Hindlimb muscle (tissue), 1 donor: ENCODE measurements around the gene NXPE2. TPM values are rescaled to one million over a fixed set of nuclear protein-coding genes. Genes with fewer than 3 reads are reported as not detected.
"Not testable (repeated sequence)": the region's sequence is repeated elsewhere in the genome, so short reads cannot be mapped to it uniquely, and the experiment has no call there.

Experiments used
- DNase-seq: peaks from one replicate; pipeline ENCODE4 v3.0.0-alpha.2; 2013
- polyA plus RNA-seq: library from polyadenylated mRNA; unstranded; fragments of 120-200 nt; gene quantifications from one replicate; pipeline ENCODE4 v1.2.1, GENCODE V29; 2013; ENCODE audit not compliant: insufficient read length

The NXPE2 gene
- 0.10 TPM for polyA plus RNA-seq

GRCh38 chr11:114678125-114679036 lies at the start of gene NXPE2:
Gene NXPE2, plus strand, starts transcription at chr11:114678527. Its CDS starts 49 bp downstream, at chr11:114678576.
- no peak for DNase-seq

- DNase-seq, result not testable (repeated sequence)
Measured at GRCh38 chr11:114631445-114631965, 46.8 kb upstream of the NXPE2 start.

GRCh38 chr11:114639440-114639839 lies 38.9 kb upstream of the NXPE2 start:
- not testable (repeated sequence) for DNase-seq

GRCh38 chr11:114650661-114651060 lies 27.7 kb upstream of the NXPE2 start:
- DNase-seq, result no peak

GRCh38 chr11:114651145-114651718 lies 27.1 kb upstream of the NXPE2 start:
- DNase-seq, result no peak

GRCh38 chr11:114653148-114653547 lies 25.2 kb upstream of the NXPE2 start:
- no peak for DNase-seq

GRCh38 chr11:114664641-114665040 lies 13.7 kb upstream of the NXPE2 start:
- DNase-seq, result no peak

GRCh38 chr11:114666760-114667159 lies 11.6 kb upstream of the NXPE2 start:
- no peak for DNase-seq

GRCh38 chr11:114668109-114668508 lies 10.2 kb upstream of the NXPE2 start:
- no peak for DNase-seq

- DNase-seq, result no peak
Measured at GRCh38 chr11:114673661-114674060, 4.7 kb upstream of the NXPE2 start.

GRCh38 chr11:114679505-114679904 lies 1.2 kb downstream of the NXPE2 start:
- DNase-seq, result no peak

- no peak for DNase-seq
Measured at GRCh38 chr11:114683007-114683406, 4.7 kb downstream of the NXPE2 start.

GRCh38 chr11:114684636-114685035 lies 6.3 kb downstream of the NXPE2 start:
- DNase-seq, result no peak

- no peak for DNase-seq
Measured at GRCh38 chr11:114685097-114685496, 6.8 kb downstream of the NXPE2 start.

GRCh38 chr11:114705280-114706024 lies 27.1 kb downstream of the NXPE2 start:
- DNase-seq, result no peak

- no peak for DNase-seq
Measured at GRCh38 chr11:114709960-114710359, 31.6 kb downstream of the NXPE2 start.

- no peak for DNase-seq
Measured at GRCh38 chr11:114713756-114714155, 35.4 kb downstream of the NXPE2 start.

GRCh38 chr11:114719562-114719961 lies 41.2 kb downstream of the NXPE2 start:
- no peak for DNase-seq

GRCh38 chr11:114724916-114725524 lies 46.7 kb downstream of the NXPE2 start:
- DNase-seq, result no peak

- DNase-seq, result no peak
Measured at GRCh38 chr11:114725623-114726022, 47.3 kb downstream of the NXPE2 start.

GRCh38 chr11:114736806-114737205 lies 58.5 kb downstream of the NXPE2 start:
- DNase-seq, result no peak

- no peak for DNase-seq
Measured at GRCh38 chr11:114738954-114739353, 60.6 kb downstream of the NXPE2 start.
